NCI-H146 (cell line): ENCODE measurements around the gene DLGAP1.

Source experiments
- DNase-seq: peaks from one replicate; lab custom pipeline; 2025; lab: John Stamatoyannopoulos, UW

The DLGAP1 gene

GRCh38 chr18:4286256-4286655 lies 168.9 kb downstream of the DLGAP1 start:
- no peak for DNase-seq

DNA sequence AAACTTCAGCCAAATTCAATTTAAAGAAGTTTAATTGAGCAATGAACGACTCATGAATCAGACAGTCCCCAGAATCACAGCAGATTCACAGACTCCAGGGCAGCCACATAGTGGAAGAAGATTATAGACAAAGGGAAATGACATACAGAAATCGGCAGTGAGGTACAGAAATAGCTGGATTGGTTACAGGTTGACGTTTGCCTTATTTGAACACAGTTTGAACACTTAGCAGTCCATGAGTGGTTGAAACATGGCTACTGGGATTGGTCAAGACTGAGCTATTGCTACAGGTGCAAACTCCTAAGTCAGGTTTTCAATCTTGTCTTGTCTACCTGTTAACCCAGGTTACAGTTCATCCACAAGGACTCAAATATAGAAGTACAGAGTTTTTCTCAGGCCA lies 169.6 kb downstream of the DLGAP1 start:
- no peak for DNase-seq

GRCh38 chr18:4284528-4284927 lies 170.6 kb downstream of the DLGAP1 start:
- no peak for DNase-seq

- DNase-seq: no peak
Observed at GRCh38 chr18:4283746-4284291, 171.3 kb downstream of the DLGAP1 start.

DNA sequence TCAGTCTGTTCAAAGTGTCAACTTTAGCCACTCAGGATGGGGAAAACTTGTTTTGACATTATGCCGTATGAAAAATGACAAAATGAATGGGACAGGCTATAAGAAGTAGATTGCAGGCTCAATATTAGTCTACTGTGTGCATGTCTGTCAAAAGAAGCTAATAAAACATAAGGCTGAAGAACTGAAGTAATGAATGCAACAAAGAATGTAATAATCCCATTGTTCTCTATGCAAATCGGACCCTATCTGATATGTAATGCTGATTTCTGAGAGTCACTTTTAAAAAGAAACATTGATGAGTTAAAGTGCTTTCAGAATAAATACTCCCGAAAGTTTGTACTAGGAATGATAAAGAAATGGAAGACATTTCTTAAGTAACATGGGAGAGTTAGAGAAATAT lies 172.2 kb downstream of the DLGAP1 start:
- no peak for DNase-seq

- DNase-seq: no peak
Observed at GRCh38 chr18:4276953-4277585, 178.0 kb downstream of the DLGAP1 start.

- no peak for DNase-seq
Observed at GRCh38 chr18:4271952-4272351, 183.2 kb downstream of the DLGAP1 start.

- no peak for DNase-seq
Observed at GRCh38 chr18:4270988-4271387, 184.1 kb downstream of the DLGAP1 start.

DNA sequence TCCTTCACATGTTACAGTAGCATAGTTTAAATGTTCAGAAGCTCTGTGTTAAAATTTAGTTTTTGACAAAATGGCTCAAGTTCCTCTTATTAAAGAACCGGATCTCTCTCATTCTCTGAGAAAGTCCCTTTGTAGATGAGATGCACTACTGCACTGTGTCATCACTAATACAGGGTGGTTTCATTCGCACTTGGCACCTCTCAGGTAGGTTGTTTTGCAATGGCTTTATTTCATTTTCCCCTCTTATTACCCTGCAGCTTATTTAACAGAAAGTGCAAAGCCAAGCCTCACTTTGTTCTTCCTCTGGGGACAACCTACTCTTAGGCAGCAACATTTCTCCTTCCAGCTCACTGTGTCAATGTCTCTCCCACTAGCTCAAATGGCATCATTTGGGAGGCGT lies 185.1 kb downstream of the DLGAP1 start:
- DNase-seq: no peak

DNA sequence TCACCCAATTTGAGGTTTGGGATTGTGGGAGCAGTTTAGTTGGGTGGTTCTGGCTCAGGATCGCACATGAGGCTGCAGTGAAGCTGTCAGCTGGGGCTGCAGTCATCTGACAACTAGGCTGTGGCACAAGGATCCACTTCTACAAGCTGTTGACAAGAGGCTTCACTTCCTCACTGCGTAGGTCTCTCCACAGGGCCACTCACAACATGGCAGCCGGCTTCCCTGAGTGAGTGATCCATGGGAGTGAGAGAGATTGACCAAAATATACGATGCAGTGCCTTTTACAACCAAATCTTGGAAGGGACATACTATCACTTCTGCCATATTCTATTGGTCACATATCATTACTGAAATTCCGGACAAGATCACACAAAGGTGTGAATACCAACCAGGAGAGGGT lies 187.5 kb downstream of the DLGAP1 start:
- no peak for DNase-seq

- no peak for DNase-seq
Observed at GRCh38 chr18:4264347-4264791, 190.7 kb downstream of the DLGAP1 start.

DNA sequence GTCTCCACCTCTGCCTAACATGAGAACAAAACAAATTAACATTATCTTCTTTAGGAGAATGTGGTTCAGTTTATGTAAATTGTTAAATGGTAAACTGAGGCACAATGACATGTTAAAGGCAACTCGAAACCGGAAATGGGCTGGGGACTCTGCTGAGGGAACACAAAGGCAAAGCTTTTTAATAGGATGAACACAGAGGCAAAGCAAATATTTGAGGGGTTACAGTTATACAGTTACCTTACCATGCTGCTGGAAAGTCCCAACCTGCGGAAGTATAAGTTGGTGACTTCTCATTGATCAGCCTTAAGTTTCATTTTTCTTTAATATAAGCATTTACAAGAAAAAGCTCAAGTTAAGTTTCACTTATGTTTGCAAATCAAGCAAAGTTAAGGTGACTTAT lies 195.0 kb downstream of the DLGAP1 start:
- no peak for DNase-seq

- no peak for DNase-seq
Observed at GRCh38 chr18:4256766-4257417, 198.2 kb downstream of the DLGAP1 start.

GRCh38 chr18:4254840-4255239 lies 200.3 kb downstream of the DLGAP1 start:
- DNase-seq: no peak

DNA sequence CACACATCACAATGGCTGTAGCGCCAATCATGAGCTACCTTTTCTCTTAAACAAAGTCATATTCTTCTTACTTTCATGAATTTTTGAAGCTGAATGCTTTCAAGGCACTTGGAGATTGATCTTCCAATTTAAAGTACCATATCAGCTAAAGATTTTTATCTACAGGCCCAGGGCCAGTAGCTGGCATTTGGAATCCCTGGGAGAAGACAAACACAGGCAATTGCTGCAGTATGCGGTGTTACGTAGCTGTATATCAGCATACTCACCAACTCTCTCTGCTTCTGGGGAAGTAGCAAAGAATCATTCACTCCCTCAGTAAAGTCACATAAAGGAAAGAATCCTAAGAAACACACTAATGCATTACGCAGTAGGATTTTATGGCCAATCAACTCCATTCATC lies 202.3 kb downstream of the DLGAP1 start:
- DNase-seq: no peak

DNA sequence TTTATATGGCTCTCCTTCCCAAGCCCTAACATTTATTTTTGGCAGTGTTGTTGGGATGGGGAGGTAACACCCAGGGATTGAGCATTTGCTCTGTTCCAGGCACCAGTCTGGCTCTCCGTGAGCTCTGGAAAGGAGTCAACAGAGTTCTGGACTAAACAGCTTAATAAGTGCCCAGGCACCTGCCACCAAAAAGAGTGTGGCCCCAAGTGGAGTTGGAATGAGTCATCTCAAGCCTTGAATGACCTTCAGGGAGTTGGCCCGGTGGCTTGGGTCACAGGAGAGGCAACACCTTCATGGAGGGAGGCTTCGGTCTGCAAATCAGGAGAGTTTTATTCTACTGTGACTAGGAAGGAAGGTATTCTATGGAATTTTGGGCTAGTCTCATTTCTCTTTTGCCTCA lies 203.2 kb downstream of the DLGAP1 start:
- DNase-seq: no peak

DNA sequence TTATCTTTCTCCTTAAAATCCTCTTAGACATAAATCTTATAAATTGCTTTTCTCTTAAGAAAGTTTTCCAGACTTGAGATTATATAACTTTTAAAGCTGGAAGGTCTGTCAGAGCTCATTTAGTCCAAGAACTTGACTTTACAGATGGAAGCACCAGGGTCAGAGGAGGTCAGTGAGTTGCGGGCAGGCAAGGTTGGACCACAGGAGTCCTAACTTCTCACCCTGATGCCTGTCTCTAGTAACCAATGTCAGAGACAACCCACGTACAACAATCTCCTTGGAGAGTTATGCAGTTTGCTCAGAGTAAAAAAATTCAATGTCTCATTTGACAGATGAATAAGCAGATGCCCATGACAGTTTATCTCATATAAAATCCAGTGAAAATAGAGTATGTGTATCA lies 203.9 kb downstream of the DLGAP1 start:
- DNase-seq: no peak

DNA sequence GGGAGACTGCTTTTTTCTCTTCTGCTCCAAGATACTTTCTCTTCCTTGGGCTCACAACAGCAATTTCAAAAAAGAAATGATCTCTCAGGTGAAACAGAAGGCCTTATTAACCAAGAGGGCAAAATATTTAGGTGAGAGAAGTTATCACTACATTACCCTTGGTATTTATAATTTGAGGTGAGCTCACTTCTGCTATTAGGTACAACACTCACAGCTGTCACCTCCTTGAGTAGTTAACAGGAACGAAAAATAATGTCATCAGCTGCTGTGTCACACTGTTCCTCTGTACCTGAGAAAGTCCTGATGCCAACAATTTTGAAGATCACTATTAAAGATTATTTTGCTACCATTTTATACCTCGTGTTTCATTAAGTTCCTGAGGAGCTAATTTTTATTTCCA lies 205.0 kb downstream of the DLGAP1 start:
- DNase-seq: no peak

DNA sequence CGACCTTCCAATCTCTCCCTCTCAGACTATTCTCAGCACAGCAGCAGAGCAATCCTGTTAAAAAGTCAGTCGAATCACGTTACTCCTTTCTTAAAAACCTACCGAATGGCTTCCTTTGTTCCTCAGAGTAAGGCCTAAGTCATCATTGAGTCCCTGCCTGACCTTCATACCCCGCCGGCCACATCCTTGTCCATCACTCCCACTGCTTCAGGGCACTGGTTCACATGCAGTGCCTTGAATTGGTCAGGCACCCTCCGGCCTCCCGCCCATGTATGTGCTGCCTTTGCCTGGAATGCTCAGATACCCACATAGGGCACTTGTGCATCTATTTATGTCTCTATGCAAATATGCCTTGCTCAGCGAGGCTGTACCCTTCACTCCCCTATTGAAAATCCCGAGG lies 206.4 kb downstream of the DLGAP1 start:
- no peak for DNase-seq

DNA sequence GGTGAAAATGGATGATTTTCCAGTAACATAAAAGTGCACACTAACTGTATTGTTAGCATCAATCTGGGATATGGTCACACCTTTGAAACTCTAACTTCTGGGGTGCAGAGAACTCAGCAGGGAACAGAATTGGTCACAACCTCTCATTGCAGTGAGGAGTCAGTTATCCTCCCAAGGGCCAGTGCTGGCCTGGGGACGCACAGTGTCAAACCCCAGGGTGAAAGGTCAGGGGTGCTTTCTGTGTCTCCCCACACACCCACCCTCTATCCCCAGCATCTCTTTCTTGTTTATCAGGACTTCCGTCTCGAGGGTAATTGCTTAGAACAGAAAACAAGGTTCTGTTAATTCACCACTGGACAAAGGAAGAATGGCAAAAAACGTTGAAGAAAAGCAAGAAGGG lies 208.7 kb downstream of the DLGAP1 start:
- no peak for DNase-seq

DNA sequence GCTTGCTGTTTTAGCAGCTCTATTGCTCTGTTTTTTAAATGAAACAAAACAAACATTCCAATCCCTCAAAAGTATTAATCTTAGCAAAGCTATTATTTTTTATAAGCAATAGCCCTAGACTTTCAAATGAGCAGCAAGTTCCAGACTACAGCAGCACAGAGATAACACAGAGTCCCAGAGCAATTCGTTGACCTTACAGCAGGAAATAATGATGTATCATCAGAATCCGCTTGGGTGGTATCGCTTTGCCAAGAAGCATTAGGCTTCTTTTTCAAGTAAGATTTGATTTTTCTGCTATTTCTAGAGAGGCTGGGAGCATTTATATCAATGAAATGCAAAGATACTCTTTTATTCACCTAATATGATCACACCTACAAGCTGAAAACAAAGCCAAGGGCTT lies 209.7 kb downstream of the DLGAP1 start:
- DNase-seq: no peak

GRCh38 chr18:4242431-4243161 lies 212.5 kb downstream of the DLGAP1 start:
- no peak for DNase-seq

DNA sequence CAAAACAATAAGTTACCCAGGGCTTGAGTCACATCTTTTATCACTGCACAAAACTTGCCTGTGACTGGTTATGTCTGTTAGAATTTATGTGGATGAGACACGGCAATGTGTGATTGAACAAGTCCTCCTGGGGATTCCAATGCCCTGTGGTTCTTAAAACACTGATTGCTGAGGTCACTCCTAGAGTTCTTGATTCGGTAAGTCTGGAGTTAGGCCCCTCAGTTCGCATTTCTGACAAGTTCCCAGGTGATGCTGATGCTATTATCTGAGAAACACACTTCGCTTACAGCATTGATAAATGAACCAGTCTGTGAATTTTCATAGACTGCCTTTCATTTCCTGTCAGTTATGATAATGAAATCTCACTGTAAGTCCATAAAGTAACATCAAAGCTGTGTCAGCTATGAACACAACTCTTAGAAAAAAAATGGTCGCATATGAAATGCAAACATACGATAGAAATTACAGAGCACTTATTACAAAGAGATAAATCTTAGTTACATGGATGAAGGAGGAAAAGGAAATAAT lies 214.0 kb downstream of the DLGAP1 start:
- no peak for DNase-seq
